SK-N-SH (cell line): ENCODE measurements around the gene ZSWIM8.

ENCODE experiments used
- EZH2phosphoT487 ChIP-seq: fragments of 200-600 bp; sonication (generic); IDR thresholded peaks from 2 replicates; pipeline ENCODE4 v1.6.1; 2017; ENCODE audit warnings: low read depth, mixed run types, mild to moderate bottlenecking, antibody characterized with exemption, moderate library complexity, borderline replicate concordance
- GABPA ChIP-seq: IDR thresholded peaks from 2 replicates; pipeline ENCODE4 v1.4.0; 2012; ENCODE audit warnings: low read depth, mild to moderate bottlenecking
- RAD21 ChIP-seq: IDR thresholded peaks from 2 replicates; pipeline ENCODE4 v1.6.1; 2012; ENCODE audit warnings: mild to moderate bottlenecking, low read length
- RCOR1 ChIP-seq: fragments of 150-350 bp; IDR thresholded peaks from 2 replicates; pipeline ENCODE4 v1.6.1; 2017; ENCODE audit warnings: antibody characterized with exemption, low read length
- RFX5 ChIP-seq: IDR thresholded peaks from 2 replicates; pipeline ENCODE4 v1.6.1; 2012; ENCODE audit warnings: mild to moderate bottlenecking, improper control_type of control experiment, low read length
- SIN3A ChIP-seq: IDR thresholded peaks from 2 replicates; pipeline ENCODE4 v1.6.1; 2012; ENCODE audit warnings: low read depth, mild to moderate bottlenecking, low read length, moderate library complexity, borderline replicate concordance
- TAF1 ChIP-seq: IDR thresholded peaks from 2 replicates; pipeline ENCODE4 v1.6.1; 2012; ENCODE audit warnings: low read depth, mild to moderate bottlenecking, low read length, moderate library complexity, borderline replicate concordance
- TF ChIP-seq, protein P1 (sequence below): fragments of 200-600 bp; sonication (generic); IDR thresholded peaks from 2 replicates; pipeline ENCODE4 v1.6.1; 2017; ENCODE audit warnings: antibody characterized with exemption, mild to moderate bottlenecking, moderate library complexity
- TF ChIP-seq, protein P2 (sequence below): IDR thresholded peaks from 2 replicates; pipeline ENCODE4 v1.4.0; 2012; ENCODE audit warnings: low read depth
- TF ChIP-seq, protein P3 (sequence below): IDR thresholded peaks from 2 replicates; pipeline ENCODE4 v1.6.1; 2012; ENCODE audit warnings: mild to moderate bottlenecking, low read depth, low read length, moderate library complexity
- TF ChIP-seq, protein P4 (sequence below): fragments of 150-350 bp; IDR thresholded peaks from 2 replicates; pipeline ENCODE4 v1.6.1; 2017; ENCODE audit warnings: antibody characterized with exemption, low read length, low read depth, borderline replicate concordance

DNA sequence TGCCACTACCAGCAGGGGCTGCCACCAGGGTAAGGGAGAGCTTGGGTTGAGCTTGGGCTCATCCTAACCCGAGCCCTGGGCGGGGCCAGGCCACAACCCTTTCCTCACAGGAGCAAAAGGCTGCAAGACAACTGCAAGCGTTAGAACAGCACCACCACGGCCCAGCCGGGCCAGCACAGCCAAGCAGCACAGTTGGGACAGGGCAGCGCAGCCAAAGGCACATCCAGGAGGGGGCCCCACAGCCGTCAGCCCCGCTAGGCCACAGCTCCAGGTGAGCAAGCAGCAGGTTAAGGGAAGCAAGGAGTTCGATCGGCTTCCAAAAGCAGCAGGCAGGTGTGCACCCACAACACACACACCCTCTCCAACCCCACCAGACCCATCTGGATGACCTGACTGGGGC, 33.0 kb downstream of the ZSWIM8 start:
- TF ChIP-seq, protein P1, sequence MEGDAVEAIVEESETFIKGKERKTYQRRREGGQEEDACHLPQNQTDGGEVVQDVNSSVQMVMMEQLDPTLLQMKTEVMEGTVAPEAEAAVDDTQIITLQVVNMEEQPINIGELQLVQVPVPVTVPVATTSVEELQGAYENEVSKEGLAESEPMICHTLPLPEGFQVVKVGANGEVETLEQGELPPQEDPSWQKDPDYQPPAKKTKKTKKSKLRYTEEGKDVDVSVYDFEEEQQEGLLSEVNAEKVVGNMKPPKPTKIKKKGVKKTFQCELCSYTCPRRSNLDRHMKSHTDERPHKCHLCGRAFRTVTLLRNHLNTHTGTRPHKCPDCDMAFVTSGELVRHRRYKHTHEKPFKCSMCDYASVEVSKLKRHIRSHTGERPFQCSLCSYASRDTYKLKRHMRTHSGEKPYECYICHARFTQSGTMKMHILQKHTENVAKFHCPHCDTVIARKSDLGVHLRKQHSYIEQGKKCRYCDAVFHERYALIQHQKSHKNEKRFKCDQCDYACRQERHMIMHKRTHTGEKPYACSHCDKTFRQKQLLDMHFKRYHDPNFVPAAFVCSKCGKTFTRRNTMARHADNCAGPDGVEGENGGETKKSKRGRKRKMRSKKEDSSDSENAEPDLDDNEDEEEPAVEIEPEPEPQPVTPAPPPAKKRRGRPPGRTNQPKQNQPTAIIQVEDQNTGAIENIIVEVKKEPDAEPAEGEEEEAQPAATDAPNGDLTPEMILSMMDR = no peak
- TF ChIP-seq SIN3A (no peak), RAD21 (no peak), RCOR1 (no peak), RFX5 (no peak), EZH2phosphoT487 (no peak), GABPA (no peak), TAF1 (no peak)
- TF ChIP-seq, protein P2, sequence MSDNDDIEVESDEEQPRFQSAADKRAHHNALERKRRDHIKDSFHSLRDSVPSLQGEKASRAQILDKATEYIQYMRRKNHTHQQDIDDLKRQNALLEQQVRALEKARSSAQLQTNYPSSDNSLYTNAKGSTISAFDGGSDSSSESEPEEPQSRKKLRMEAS = no peak
- TF ChIP-seq, protein P3, sequence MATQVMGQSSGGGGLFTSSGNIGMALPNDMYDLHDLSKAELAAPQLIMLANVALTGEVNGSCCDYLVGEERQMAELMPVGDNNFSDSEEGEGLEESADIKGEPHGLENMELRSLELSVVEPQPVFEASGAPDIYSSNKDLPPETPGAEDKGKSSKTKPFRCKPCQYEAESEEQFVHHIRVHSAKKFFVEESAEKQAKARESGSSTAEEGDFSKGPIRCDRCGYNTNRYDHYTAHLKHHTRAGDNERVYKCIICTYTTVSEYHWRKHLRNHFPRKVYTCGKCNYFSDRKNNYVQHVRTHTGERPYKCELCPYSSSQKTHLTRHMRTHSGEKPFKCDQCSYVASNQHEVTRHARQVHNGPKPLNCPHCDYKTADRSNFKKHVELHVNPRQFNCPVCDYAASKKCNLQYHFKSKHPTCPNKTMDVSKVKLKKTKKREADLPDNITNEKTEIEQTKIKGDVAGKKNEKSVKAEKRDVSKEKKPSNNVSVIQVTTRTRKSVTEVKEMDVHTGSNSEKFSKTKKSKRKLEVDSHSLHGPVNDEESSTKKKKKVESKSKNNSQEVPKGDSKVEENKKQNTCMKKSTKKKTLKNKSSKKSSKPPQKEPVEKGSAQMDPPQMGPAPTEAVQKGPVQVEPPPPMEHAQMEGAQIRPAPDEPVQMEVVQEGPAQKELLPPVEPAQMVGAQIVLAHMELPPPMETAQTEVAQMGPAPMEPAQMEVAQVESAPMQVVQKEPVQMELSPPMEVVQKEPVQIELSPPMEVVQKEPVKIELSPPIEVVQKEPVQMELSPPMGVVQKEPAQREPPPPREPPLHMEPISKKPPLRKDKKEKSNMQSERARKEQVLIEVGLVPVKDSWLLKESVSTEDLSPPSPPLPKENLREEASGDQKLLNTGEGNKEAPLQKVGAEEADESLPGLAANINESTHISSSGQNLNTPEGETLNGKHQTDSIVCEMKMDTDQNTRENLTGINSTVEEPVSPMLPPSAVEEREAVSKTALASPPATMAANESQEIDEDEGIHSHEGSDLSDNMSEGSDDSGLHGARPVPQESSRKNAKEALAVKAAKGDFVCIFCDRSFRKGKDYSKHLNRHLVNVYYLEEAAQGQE = no peak
- TF ChIP-seq, protein P4, sequence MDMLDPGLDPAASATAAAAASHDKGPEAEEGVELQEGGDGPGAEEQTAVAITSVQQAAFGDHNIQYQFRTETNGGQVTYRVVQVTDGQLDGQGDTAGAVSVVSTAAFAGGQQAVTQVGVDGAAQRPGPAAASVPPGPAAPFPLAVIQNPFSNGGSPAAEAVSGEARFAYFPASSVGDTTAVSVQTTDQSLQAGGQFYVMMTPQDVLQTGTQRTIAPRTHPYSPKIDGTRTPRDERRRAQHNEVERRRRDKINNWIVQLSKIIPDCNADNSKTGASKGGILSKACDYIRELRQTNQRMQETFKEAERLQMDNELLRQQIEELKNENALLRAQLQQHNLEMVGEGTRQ = no peak
